Central memory CD8-positive, alpha-beta T cell (primary cell): ENCODE measurements around the gene KRTAP29-1.

Experiments
- ATAC-seq: fragments of 150-1000 bp; cut with Tn5 transposase; replicated peaks from 2 replicates; pipeline ENCODE4 v1.10.0; 2022; ENCODE audit warnings: mild to moderate bottlenecking, moderate FRiP score, moderate number of reproducible peaks; ENCODE audit not compliant: poor library complexity, severe bottlenecking; ENCODE audit errors: extremely low read depth
- DNase-seq, 2 donors: peaks; one replicate each; pipeline ENCODE4 v3.0.0; 2021; ENCODE audit warnings: low spot score in 2 of 2
- H3K27ac Mint-ChIP-seq: one replicate; pipeline ENCODE4 v1.8.0; 2022; ENCODE audit warnings: low read depth, mild to moderate bottlenecking, moderate library complexity, mixed read lengths
- H3K27me3 Mint-ChIP-seq: one replicate; pipeline ENCODE4 v1.8.0; 2022; ENCODE audit warnings: mixed read lengths
- H3K36me3 Mint-ChIP-seq: one replicate; pipeline ENCODE4 v1.8.0; 2022; ENCODE audit warnings: mild to moderate bottlenecking, moderate library complexity, mixed read lengths; ENCODE audit not compliant: insufficient read depth
- H3K4me1 Mint-ChIP-seq: one replicate; pipeline ENCODE4 v1.8.0; 2022; ENCODE audit warnings: mixed read lengths
- H3K4me3 Mint-ChIP-seq: one replicate; pipeline ENCODE4 v1.8.0; 2022; ENCODE audit warnings: mild to moderate bottlenecking, moderate library complexity, mixed read lengths
- H3K9me3 Mint-ChIP-seq: one replicate; pipeline ENCODE4 v1.8.0; 2022; ENCODE audit warnings: mixed read lengths

KRTAP29-1 gene

GRCh38 chr17:41308251-41308917, 5.7 kb upstream of the KRTAP29-1 start:
- Mint-ChIP-seq H3K4me3 (peak overlapping the region; percentile 68), H3K9me3 (no peaks in the 10 kb centered on the region), H3K4me1 (peaks cover 50% of the 10 kb centered on the region), H3K27ac (peak overlapping the region; percentile 98), H3K27me3 (no peaks in the 10 kb centered on the region), H3K36me3 (peaks cover 18% of the 10 kb centered on the region)
- ATAC-seq (peak; percentile 86), DNase-seq (peak; percentile 70 to 89)

DNA sequence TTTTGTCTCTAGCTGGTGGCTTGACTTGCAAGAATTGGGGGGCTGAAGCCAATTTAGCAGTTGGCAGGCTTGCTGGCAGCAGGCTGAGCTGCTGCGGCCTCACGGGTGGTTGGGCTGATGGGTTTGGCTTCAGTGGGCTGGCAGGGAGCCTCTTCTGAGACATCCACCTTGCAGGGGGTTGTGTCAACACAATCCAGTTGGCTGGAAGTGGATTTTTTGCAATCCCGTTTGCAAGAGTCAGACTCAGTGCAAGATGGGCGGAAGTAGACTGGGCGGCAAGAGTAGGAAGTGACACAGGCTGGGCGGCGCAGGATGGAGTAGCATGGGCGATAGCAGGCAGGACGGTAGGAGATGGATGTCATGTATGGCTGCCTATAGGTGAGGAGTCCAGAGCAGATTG, 5.0 kb upstream of the KRTAP29-1 start:
- H3K4me1 Mint-ChIP-seq, result peaks cover 50% of the 10 kb centered on the region
- DNase-seq (no peak), ATAC-seq (no peak)
- peak overlapping the region; percentile 68 for H3K4me3 Mint-ChIP-seq
- no peaks in the 10 kb centered on the region for H3K9me3 Mint-ChIP-seq
- peaks cover 17% of the 10 kb centered on the region for H3K36me3 Mint-ChIP-seq
- no peaks in the 10 kb centered on the region for H3K27me3 Mint-ChIP-seq
- peak overlapping the region; percentile 98 for H3K27ac Mint-ChIP-seq

DNA sequence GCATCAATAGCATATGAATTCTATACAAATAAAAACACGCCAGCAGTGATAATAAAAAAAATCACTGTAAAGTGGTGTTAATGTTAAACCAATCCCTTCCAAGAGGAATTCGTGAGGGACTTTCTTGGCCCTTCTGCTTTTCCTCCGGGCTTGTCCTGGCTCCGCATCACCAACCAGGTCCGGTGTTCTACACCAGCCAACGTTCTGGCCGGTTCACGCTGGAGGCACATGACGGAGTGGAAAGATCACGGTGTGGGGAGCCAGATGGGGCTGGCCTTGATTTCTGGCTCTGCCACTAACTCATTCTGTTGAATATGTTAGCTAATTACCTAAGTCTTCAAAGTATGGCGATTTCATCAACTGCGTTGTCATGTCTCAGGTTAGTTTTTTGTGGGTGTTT, 1.4 kb upstream of the KRTAP29-1 start:
- H3K36me3 Mint-ChIP-seq, result peaks cover 11% of the 10 kb centered on the region
- no peak overlapping the region for H3K4me3 Mint-ChIP-seq
- H3K4me1 Mint-ChIP-seq, result peaks cover 38% of the 10 kb centered on the region
- H3K9me3 Mint-ChIP-seq, result no peaks in the 10 kb centered on the region
- ATAC-seq, result no peak
- peaks cover 8% of the 10 kb centered on the region for H3K27me3 Mint-ChIP-seq
- H3K27ac Mint-ChIP-seq, result no peak overlapping the region
- no peak for DNase-seq

DNA sequence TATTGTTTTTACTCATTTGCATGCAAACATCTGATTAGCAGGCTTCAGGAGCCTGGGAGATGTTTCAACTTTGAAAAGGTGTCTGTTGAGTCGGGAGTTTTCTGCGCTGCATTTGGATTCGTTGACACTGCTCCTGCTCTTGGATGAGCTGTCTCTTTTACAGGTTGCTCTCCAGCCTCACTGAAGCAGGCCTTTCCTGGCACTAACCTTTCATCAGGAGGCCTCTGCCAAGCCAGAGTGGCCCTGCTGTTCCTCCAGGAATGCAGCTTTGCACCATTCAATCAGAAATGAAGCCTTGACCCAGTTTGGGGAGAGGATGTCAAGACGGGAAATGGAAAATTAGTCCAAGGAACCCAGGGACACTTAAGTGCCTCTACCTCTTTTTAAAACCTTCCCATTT, 330 bp upstream of the KRTAP29-1 start:
- ATAC-seq (no peak), DNase-seq (no peak)
- Mint-ChIP-seq H3K4me3 (no peak overlapping the region), H3K4me1 (peaks cover 27% of the 10 kb centered on the region), H3K9me3 (no peaks in the 10 kb centered on the region), H3K27ac (no peak overlapping the region), H3K27me3 (peaks cover 9% of the 10 kb centered on the region), H3K36me3 (peaks cover 1% of the 10 kb centered on the region)

DNA sequence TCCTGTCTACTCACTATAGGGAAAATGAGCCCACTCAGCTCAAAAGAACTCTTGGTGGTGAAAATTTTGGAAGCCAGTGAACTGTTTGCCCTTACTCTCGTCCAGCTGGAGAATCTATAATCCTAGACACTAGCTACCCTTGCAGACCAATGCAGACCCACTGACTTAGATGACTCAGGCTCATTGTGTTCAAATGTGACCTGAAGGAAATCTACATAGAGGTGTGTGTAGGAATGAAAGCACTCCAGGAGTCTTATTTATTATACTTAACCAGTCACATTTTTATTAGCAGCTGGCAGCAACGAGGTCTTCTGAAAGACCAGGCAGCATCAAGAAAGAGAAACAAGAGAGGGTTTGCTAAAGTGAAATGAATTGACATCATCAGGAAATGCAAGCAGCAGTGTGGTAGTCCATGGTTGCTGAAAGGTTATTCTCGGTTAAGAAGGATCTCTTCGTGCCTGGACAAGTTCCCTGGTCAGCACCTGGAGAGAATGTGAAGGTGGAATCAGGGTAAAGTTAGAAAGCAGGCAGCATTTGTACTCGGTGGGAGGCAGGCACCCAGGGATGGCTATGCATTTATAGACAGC, 1.4 kb downstream of the KRTAP29-1 start:
- Mint-ChIP-seq H3K9me3 (no peaks in the 10 kb centered on the region), H3K4me1 (peaks cover 10% of the 10 kb centered on the region), H3K36me3 (no peaks in the 10 kb centered on the region), H3K27me3 (peaks cover 9% of the 10 kb centered on the region), H3K27ac (peak overlapping the region; percentile 39), H3K4me3 (no peak overlapping the region)
- DNase-seq (no peak), ATAC-seq (no peak)

GRCh38 chr17:41298458-41299135, 4.1 kb downstream of the KRTAP29-1 start:
- Mint-ChIP-seq H3K27ac (no peak overlapping the region), H3K27me3 (peaks cover 17% of the 10 kb centered on the region), H3K4me3 (no peak overlapping the region), H3K36me3 (no peaks in the 10 kb centered on the region), H3K9me3 (no peaks in the 10 kb centered on the region), H3K4me1 (peaks cover 10% of the 10 kb centered on the region)
- ATAC-seq (no peak), DNase-seq (no peak)

DNA sequence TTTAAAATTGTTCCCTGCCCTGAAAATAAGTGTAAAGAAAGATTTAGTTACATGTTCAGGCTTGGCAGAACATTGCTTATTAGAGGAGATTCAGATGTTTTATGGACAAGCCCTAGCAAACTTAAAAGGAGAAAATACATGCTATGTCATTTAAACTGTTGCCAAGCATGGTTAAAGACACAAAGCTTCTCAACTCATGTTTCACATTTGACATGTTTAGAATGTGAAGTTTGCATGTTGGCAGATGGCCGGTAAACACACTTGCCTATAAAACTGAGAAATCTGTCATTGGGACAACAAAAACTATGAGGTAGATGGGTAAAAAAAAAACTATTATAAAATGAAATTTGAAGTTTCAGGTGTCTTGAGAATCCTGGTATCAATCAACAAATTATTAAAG, 5.8 kb downstream of the KRTAP29-1 start:
- Mint-ChIP-seq H3K9me3 (no peaks in the 10 kb centered on the region), H3K4me1 (peaks cover 6% of the 10 kb centered on the region), H3K27me3 (peaks cover 29% of the 10 kb centered on the region), H3K4me3 (no peak overlapping the region), H3K36me3 (no peaks in the 10 kb centered on the region), H3K27ac (no peak overlapping the region)
- DNase-seq (no peak), ATAC-seq (no peak)

- ATAC-seq, result no peak
- DNase-seq, result no peak
- H3K4me3 Mint-ChIP-seq, result no peak overlapping the region
- H3K4me1 Mint-ChIP-seq, result no peaks in the 10 kb centered on the region
- peaks cover 30% of the 10 kb centered on the region for H3K27me3 Mint-ChIP-seq
- H3K9me3 Mint-ChIP-seq, result no peaks in the 10 kb centered on the region
- no peaks in the 10 kb centered on the region for H3K36me3 Mint-ChIP-seq
- no peak overlapping the region for H3K27ac Mint-ChIP-seq
These were observed 8.6 kb downstream of the KRTAP29-1 start for GRCh38 chr17:41294016-41294415.

- no peaks in the 10 kb centered on the region for H3K9me3 Mint-ChIP-seq
- no peak for DNase-seq
- H3K4me1 Mint-ChIP-seq, result peaks cover 6% of the 10 kb centered on the region
- ATAC-seq, result no peak
- H3K36me3 Mint-ChIP-seq, result no peaks in the 10 kb centered on the region
- peaks cover 10% of the 10 kb centered on the region for H3K27me3 Mint-ChIP-seq
- no peak overlapping the region for H3K27ac Mint-ChIP-seq
- no peak overlapping the region for H3K4me3 Mint-ChIP-seq
These were observed 15.6 kb downstream of the KRTAP29-1 start for GRCh38 chr17:41287050-41287449.

GRCh38 chr17:41284546-41284945, 18.1 kb downstream of the KRTAP29-1 start:
- no peaks in the 10 kb centered on the region for H3K9me3 Mint-ChIP-seq
- no peaks in the 10 kb centered on the region for H3K36me3 Mint-ChIP-seq
- H3K4me1 Mint-ChIP-seq, result peaks cover 6% of the 10 kb centered on the region
- H3K27me3 Mint-ChIP-seq, result peaks cover 3% of the 10 kb centered on the region
- ATAC-seq, result no peak
- no peak for DNase-seq
- H3K27ac Mint-ChIP-seq, result no peak overlapping the region
- no peak overlapping the region for H3K4me3 Mint-ChIP-seq

- H3K4me1 Mint-ChIP-seq, result peaks cover 6% of the 10 kb centered on the region
- H3K27me3 Mint-ChIP-seq, result peaks cover 8% of the 10 kb centered on the region
- no peaks in the 10 kb centered on the region for H3K9me3 Mint-ChIP-seq
- H3K36me3 Mint-ChIP-seq, result no peaks in the 10 kb centered on the region
- no peak overlapping the region for H3K27ac Mint-ChIP-seq
- DNase-seq, result no peak
- no peak for ATAC-seq
- H3K4me3 Mint-ChIP-seq, result no peak overlapping the region
These were observed 18.6 kb downstream of the KRTAP29-1 start for GRCh38 chr17:41284043-41284442.

GRCh38 chr17:41278176-41278955, 24.3 kb downstream of the KRTAP29-1 start:
- Mint-ChIP-seq H3K27ac (no peak overlapping the region), H3K9me3 (no peaks in the 10 kb centered on the region), H3K27me3 (peaks cover 38% of the 10 kb centered on the region), H3K36me3 (no peaks in the 10 kb centered on the region), H3K4me1 (no peaks in the 10 kb centered on the region), H3K4me3 (no peak overlapping the region)
- ATAC-seq (no peak), DNase-seq (no peak)
